Ishikawa (cell line): ENCODE data around the gene RPS19.

Experiments
- CEBPB ChIP-seq: IDR thresholded peaks from 2 replicates; pipeline ENCODE4 v1.6.1; 2012
- EGR1 ChIP-seq: IDR thresholded peaks from 2 replicates; pipeline ENCODE4 v1.6.1; 2012
- EP300 ChIP-seq: IDR thresholded peaks from 2 replicates; pipeline ENCODE4 v1.6.1; 2012; ENCODE audit warnings: borderline replicate concordance
- FOXM1 ChIP-seq: IDR thresholded peaks from 2 replicates; pipeline ENCODE4 v1.6.1; 2012; ENCODE audit warnings: low read depth, borderline replicate concordance
- NFIC ChIP-seq: IDR thresholded peaks from 2 replicates; pipeline ENCODE4 v1.6.1; 2012
- TAF1 ChIP-seq: IDR thresholded peaks from 2 replicates; pipeline ENCODE4 v1.6.1; 2012; ENCODE audit warnings: low read depth, mild to moderate bottlenecking
- YY1 ChIP-seq: IDR thresholded peaks from 2 replicates; pipeline ENCODE4 v1.6.1; 2012; ENCODE audit warnings: low read depth
- TF ChIP-seq, protein P1 (sequence below): IDR thresholded peaks from 2 replicates; pipeline ENCODE4 v1.6.1; 2012

DNA sequence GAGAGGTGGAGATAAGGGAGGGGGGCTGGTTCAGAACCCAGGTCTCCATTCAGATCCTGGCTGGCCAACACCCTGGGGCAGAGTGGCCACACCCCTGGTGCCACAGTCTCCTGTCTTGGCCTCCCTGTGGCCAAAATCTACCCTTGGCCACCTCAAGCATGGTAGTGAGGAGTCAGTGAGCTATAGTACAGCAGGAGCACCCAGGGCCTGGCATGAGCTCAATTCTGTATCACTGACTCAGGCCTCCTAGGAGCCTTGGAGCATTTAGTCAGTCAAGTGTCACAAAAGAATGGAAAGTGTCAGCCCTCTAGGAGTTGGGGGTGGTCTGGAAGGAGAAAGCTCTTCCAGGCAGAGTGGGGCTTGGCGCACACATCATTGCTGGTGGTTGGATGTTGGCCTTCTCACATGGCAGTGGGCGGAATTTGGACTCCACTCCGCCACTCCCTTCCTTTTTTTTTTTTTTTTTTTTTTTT lies 10.4 kb downstream of the RPS19 start:
- TF ChIP-seq, protein P1, sequence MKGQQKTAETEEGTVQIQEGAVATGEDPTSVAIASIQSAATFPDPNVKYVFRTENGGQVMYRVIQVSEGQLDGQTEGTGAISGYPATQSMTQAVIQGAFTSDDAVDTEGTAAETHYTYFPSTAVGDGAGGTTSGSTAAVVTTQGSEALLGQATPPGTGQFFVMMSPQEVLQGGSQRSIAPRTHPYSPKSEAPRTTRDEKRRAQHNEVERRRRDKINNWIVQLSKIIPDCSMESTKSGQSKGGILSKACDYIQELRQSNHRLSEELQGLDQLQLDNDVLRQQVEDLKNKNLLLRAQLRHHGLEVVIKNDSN: no peak
- TF ChIP-seq TAF1 (no peak), YY1 (no peak), NFIC (no peak), FOXM1 (no peak), EP300 (no peak), CEBPB (no peak), EGR1 (no peak)
